ENCODE measurements around the gene ANLN.

Gene ANLN

DNA sequence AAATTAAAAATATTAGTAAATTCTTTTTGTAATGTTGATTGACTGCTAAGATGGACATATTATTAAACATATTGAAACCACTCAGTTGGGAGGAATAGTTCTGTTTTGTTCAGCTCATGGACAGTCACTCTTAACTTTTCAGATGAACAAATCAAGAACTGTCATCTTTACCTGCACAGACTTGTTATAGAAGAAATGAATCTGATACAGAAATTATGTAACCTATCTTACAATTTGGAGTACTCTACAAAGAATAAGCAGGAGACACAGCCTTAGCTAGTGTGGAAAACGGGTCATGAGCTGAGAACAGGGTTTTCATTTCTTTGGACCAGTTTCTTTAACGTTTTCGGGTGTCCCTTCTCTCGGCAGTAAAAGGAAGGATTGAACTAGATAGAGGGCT lies 1.2 kb upstream of the ANLN start:
- DNase-seq (ENCODE audit: low read depth, low spot score), result no peak
- TF ChIP-seq, protein P1, sequence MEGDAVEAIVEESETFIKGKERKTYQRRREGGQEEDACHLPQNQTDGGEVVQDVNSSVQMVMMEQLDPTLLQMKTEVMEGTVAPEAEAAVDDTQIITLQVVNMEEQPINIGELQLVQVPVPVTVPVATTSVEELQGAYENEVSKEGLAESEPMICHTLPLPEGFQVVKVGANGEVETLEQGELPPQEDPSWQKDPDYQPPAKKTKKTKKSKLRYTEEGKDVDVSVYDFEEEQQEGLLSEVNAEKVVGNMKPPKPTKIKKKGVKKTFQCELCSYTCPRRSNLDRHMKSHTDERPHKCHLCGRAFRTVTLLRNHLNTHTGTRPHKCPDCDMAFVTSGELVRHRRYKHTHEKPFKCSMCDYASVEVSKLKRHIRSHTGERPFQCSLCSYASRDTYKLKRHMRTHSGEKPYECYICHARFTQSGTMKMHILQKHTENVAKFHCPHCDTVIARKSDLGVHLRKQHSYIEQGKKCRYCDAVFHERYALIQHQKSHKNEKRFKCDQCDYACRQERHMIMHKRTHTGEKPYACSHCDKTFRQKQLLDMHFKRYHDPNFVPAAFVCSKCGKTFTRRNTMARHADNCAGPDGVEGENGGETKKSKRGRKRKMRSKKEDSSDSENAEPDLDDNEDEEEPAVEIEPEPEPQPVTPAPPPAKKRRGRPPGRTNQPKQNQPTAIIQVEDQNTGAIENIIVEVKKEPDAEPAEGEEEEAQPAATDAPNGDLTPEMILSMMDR (IDR thresholded peaks at IDR 0.05; ENCODE audit: low read depth, low read length), result no peak
- no peak overlapping the region for H3K4me3 ChIP-seq (ENCODE audit: low read depth, low read length)
- in situ Hi-C loops (cut with HindIII; ENCODE audit: low sequenced_read_pairs), result no loop called here

DNA sequence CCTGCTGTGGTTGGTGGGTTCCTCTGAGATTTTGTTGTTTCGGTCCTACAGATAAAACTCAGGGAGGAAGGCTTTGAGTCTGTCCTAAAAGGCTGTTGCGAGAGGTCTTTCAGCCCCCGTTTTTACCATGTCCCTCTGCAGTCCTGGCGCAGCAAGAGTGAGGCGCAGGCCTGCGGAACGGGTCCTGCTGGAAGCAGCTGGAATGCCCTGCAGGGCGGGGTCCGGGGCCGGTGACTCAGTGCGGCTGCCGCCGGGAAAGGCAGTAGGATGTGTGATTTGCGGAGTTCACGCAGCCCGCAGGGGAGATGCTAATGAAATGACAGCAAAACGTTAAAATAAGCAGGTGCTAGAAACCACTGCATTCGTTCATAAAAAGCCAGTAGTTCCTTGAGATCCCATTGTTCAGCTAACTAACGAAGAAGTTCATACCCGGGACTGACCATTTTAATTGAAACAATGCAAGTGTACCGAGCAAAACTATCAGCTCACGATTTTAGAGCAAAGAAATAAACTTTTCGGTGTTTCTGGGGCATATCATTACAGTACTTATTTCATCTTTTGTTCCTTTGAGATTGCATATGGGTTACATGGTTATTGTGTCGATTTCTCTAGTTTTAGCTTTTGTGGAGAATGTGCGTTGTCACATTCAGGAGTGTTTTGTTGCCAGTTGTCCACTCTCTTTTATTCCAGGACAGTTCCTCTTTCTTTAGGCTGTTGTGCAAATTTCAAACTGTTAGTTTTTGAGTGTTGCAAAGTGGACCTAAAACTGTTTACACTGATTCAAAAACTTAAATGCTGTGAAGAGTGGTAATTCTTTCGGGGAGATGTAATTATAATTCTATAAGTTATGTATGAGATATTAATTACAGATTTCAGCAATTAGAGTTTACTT lies 783 bp downstream of the ANLN start:
- peak overlapping the region; percentile 88 for H3K4me3 ChIP-seq (ENCODE audit: low read depth, low read length)
- in situ Hi-C loops (cut with HindIII; ENCODE audit: low sequenced_read_pairs), result no loop called here
- DNase-seq (ENCODE audit: low read depth, low spot score), result peak; percentile 92
- TF ChIP-seq, protein P1 (IDR thresholded peaks at IDR 0.05; ENCODE audit: low read depth, low read length), result no peak

DNA sequence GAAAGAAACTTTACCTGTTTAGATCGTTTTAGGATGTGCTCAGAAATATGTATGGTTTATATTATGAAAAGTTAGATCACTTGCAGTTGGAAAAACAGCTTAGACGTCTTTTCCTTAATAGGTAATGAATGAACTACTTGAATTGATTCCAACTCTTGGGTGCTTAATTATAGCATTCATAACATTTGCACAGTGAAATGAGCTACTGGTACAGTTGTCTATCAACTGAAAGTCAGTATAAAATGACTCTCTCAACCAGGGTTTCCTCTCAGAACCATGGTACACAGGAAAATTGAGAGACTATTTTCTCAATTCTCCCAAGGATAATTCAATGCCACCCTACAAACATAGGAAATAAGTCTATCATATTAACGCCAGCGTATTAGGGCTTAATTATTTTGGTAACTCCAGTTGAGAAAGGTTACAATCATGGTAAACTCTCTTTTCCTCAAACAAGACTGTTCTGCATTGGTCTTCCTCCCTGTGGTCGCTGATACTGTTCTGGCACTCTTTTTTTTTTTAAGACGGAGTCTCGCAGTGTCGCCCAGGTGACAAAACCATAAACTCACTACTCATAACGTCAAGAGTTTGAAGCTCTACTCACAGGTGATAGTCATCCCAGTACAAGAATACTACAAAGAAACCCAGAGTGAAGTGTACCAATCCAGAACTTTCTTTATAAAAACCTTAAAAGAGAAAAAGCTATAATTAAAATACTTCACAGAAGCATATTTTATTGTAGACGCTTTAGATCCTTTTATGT lies 2.0 kb downstream of the ANLN start:
- peak; percentile 37 for DNase-seq (ENCODE audit: low read depth, low spot score)
- TF ChIP-seq, protein P1 (IDR thresholded peaks at IDR 0.05; ENCODE audit: low read depth, low read length), result no peak
- in situ Hi-C loops (cut with HindIII; ENCODE audit: low sequenced_read_pairs), result no loop called here
- peak overlapping the region; percentile 88 for H3K4me3 ChIP-seq (ENCODE audit: low read depth, low read length)

DNA sequence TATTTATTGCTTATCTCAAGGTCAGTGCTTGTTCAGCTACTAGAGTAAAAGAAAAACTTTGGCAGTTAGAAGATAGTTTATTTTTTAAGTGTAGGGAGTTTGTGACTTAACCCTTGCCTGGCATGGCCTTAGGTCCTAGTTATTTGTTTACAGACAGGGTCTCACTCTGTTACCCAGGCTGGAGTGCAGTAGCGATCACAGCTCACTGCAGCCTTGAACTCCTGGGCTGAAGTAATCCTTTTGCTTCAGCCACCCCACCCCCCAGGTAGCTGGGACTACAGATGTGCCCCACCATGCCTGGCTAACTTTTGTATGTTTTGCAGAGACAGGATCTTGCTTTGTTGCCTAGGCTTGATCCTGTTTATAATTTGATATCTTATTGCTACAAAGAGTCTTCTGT lies 4.2 kb downstream of the ANLN start:
- in situ Hi-C loops (cut with HindIII; ENCODE audit: low sequenced_read_pairs), result no loop called here
- TF ChIP-seq, protein P1 (IDR thresholded peaks at IDR 0.05; ENCODE audit: low read depth, low read length), result no peak
- DNase-seq (ENCODE audit: low read depth, low spot score), result no peak
- no peak overlapping the region for H3K4me3 ChIP-seq (ENCODE audit: low read depth, low read length)

DNA sequence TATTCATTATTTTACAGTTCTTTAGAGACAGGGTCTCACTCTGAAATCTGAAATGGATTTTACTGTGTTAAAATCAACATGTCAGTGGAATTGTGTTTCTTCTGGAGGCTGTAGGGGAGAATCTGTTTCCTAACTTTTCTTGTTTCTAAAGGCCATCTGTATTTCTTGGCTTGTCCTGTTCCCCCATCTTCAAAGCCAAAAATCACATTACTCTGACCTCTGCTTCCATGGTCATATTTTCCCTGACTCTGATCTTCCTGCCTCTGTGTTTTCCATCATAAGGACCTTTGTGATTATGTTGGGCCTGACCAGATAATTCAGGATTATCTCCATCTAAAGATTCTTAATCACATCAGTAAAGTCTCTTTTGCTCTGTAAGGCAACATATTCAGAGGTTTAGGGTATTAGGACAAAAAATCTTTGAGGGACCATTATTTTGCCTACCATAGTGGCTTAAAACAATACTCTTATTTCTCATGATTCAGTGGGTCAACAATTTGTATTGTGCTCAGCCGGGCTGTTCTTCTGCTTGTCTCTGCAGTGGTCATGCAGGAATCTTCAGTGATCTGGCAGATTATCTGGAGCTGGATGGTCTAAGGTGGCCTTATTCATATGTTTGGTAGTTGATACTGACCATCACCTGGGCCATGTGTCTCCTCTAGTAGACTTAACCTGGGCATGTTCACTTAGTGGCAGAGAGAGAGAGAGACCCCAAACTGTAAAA lies 5.7 kb downstream of the ANLN start:
- in situ Hi-C loops (cut with HindIII; ENCODE audit: low sequenced_read_pairs), result no loop called here

DNA sequence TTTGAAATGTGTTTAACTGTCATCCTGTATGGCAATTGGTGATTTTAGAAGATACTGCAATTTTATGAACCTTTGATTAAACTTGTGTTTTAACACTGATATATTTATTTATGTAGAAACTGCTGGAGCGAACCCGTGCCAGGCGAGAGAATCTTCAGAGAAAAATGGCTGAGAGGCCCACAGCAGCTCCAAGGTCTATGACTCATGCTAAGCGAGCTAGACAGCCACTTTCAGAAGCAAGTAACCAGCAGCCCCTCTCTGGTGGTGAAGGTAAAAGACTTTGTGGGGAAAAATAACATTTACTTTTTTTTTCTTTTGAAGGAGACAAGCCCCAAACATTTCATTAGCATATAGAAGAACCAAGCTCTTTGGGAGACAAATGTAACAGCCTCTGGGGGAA lies 6.5 kb downstream of the ANLN start:
- in situ Hi-C loops (cut with HindIII; ENCODE audit: low sequenced_read_pairs), result no loop called here
- TF ChIP-seq, protein P1 (IDR thresholded peaks at IDR 0.05; ENCODE audit: low read depth, low read length), result no peak
- peak; percentile 59 for DNase-seq (ENCODE audit: low read depth, low spot score)
- H3K4me3 ChIP-seq (ENCODE audit: low read depth, low read length), result no peak overlapping the region

More for the DNA sequence above, 5.7 kb downstream of the ANLN start:
- DNase-seq (ENCODE audit: low read depth, low spot score), result no peak
- TF ChIP-seq, protein P1 (IDR thresholded peaks at IDR 0.05; ENCODE audit: low read depth, low read length), result no peak
- H3K4me3 ChIP-seq (ENCODE audit: low read depth, low read length), result no peak overlapping the region
